Keratinocyte (primary cell): Measurements from ENCODE around the gene H1-8.

Experiments used
- EZH2 ChIP-seq: IDR thresholded peaks from one replicate; pipeline ENCODE4 v1.6.1; 2012; ENCODE audit warnings: inconsistent platforms, mild to moderate bottlenecking, low read length, moderate library complexity
- TF ChIP-seq, protein P1 (sequence below), 3 experiments: IDR thresholded peaks in 1 of 3; conservative IDR thresholded peaks in 1 of 3; optimal IDR thresholded peaks in 1 of 3; 2 replicates in 2 of 3; 3 replicates in 1 of 3; pipeline versions ENCODE3 to v1.5.1; 2011; ENCODE audit warnings: low read length in 3 of 3, mild to moderate bottlenecking in 3 of 3, moderate library complexity in 2 of 3, control low read depth in 1 of 3, inconsistent platforms in 1 of 3; ENCODE audit not compliant: insufficient read depth in 2 of 3; ENCODE audit errors: extremely low read depth in 1 of 3

DNA sequence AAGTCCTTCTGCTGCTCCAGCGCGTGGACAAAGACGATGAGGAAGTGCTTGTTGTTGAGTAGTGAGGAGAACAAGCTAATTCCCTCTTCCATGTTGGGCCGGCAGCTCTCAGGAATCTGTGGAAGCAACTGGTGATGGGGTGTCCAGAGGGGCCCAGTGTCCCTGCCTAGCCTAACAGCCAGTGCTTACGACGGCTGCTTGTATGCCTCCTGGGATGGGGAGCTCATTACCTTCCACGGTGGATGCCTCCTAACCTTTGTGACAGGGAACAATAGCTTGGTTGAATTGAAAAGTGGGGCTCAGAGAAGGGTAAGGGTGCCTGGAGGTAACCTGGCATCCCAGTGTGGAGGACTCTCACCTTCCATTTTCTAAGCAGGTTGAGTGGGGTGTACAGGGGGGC, 22.9 kb downstream of the H1-8 start:
- no peak for TF ChIP-seq EZH2
- TF ChIP-seq, protein P1, sequence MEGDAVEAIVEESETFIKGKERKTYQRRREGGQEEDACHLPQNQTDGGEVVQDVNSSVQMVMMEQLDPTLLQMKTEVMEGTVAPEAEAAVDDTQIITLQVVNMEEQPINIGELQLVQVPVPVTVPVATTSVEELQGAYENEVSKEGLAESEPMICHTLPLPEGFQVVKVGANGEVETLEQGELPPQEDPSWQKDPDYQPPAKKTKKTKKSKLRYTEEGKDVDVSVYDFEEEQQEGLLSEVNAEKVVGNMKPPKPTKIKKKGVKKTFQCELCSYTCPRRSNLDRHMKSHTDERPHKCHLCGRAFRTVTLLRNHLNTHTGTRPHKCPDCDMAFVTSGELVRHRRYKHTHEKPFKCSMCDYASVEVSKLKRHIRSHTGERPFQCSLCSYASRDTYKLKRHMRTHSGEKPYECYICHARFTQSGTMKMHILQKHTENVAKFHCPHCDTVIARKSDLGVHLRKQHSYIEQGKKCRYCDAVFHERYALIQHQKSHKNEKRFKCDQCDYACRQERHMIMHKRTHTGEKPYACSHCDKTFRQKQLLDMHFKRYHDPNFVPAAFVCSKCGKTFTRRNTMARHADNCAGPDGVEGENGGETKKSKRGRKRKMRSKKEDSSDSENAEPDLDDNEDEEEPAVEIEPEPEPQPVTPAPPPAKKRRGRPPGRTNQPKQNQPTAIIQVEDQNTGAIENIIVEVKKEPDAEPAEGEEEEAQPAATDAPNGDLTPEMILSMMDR (optimal IDR thresholded peaks at IDR 0.05 in 1 of 3, IDR thresholded peaks at IDR 0.05 in 1 of 3, conservative IDR thresholded peaks at IDR 0.05 in 1 of 3; ENCODE audit: extremely low read depth in 1 of 3, insufficient read depth in 2 of 3, low read length in 3 of 3): no peak
